GM21390 (cell line): Measurements from ENCODE around the gene CYB561A3.
"Not testable (repeated sequence)": the region's sequence is repeated elsewhere in the genome, so short reads cannot be mapped to it uniquely, and the experiment has no call there.

Experiments used
- ATAC-seq: cut with Tn5 transposase; IDR thresholded peaks from one replicate; pipeline ENCODE4 v1.9.1; 2021; ENCODE audit not compliant: unreplicated experiment

The CYB561A3 gene, protein sequence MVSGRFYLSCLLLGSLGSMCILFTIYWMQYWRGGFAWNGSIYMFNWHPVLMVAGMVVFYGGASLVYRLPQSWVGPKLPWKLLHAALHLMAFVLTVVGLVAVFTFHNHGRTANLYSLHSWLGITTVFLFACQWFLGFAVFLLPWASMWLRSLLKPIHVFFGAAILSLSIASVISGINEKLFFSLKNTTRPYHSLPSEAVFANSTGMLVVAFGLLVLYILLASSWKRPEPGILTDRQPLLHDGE

DNA sequence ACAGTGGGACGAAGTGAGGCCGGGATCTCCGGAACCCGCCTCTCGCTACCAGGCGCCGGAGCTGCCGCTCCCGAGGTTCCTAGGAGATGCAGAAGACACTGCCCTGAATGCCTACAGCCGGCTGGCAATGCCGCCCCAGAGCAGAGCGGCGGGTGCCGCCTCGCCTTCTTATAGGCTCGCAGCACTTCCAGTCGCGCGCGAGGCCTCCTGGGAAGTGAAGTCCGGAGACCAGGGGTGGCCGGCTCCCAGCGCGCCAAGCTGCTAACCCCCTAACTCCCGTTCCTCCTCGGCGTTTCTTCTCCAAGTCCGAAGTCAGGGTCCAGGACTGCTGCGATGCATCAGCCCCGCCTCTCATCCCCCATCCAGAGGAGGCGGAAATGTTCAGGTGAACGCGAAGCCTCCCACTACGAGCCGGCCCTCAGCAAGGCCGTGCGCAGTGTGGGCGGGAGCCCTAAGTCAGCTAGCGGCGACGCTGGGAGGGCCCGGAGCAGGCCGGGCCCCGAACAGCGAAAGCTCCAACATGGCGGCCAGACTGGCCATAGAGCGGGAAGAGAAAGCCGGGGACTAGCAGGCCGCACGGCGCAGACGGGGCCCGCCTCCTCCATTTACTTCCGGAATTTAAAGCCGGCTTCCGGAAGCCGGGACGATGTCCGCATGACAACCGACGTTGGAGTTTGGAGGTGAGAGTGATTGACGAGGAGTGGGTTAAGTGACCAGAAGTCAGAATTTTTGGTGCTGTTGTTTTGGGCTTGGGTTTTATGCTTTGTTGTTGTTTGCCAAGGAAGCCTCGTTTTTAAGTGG, at the start of gene CYB561A3, which contains the start of gene TMEM138:
Gene CYB561A3, minus strand, starts transcription at position 142 of the 801 bp plus-strand sequence. CDS start 5,169 bp downstream, outside the sequence.
Gene TMEM138, plus strand, starts transcription at position 634 of the 801 bp plus-strand sequence. CDS start 2,017 bp downstream, outside the sequence.
- peak; percentile 80 for ATAC-seq

DNA sequence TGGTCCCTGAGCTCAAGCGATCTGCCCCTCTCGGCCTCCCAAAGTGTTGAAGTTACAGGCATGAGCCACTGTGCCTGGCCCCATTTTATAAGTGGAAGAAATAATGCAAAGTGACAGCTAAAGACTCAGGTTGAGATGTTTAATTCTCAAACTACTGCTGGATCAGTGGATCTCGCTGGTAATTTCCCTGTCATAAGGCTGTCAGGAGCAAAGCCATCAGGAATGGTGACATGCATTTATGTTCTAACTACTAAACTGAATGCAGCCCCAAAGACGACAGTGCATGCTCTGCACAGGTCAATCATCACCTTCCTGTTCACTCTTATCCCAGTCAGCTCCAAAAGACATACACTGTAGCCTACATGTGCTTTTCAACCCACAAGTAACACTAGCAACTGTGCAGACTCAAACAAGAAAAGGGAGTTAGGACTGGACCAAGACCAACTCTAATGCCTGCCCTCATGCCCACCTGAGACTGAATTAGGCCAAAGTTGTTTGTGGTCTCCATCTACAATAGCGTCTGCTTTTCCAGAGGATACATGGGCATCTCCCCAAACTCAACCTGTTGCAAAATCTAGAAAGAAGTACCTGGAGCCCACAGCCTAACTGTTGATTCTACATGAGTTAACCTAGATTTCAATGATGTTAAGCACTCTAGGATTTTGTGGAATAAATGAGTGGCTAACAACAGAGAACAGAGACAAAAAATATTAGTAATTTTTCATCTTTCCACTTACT, 45.5 kb upstream of the CYB561A3 start:
- no peak for ATAC-seq

DNA sequence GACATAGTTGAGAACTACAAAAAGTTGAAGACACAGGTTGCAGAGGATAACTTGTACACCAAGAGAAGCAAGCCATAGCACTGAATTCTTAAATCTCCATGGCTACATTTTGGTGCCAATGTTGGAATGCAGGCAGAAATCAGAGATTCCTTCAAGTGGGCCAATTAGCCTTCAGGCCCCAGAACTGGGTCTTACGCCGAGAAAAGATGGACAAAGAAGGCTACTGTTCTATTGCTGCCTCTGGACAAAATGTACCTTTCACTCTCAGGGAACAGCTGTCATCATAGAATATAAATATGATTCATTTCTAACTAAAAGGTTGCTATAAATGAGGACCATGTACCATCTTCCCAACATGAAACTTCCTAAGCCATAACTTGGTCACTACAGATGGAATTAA, 44.4 kb upstream of the CYB561A3 start:
- ATAC-seq = no peak

DNA sequence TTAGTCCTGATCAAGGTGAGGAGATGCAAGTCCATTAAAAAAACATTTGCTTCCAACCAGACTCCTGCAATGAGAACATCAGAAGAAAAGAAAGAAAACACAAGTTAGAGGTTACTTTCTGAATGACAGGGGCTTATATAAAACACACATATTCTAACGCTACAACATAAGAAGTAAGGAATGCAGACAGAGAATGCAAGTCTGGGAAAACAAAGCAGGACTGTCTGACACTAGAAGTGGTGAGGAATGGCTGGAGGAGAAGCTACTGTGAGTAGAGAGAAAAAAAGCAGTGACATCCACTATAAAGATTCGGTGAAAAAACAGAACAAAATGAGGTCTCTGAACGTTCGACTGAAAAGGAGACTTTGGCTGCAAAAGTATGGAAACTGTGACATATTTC, 43.0 kb upstream of the CYB561A3 start:
- ATAC-seq = no peak

DNA sequence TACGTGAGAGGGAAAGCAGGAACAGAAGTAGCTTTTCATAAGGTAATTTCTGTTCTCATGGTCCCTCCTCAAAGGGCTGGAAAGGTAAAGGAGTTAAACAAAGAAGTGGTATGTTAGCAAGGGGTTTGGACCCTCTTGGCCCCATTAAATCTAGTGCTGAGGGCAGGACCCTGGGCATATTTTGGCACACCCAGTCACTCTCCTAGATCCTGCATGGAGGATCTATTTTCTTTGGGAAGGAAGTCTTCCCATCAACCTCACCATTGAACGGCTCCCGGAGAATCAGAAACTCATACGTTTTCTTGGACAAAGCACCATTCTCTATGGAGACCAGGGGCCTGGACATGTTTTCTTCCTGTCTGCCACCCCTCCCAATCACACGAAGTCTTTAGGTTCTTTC, 42.4 kb upstream of the CYB561A3 start:
- no peak for ATAC-seq

DNA sequence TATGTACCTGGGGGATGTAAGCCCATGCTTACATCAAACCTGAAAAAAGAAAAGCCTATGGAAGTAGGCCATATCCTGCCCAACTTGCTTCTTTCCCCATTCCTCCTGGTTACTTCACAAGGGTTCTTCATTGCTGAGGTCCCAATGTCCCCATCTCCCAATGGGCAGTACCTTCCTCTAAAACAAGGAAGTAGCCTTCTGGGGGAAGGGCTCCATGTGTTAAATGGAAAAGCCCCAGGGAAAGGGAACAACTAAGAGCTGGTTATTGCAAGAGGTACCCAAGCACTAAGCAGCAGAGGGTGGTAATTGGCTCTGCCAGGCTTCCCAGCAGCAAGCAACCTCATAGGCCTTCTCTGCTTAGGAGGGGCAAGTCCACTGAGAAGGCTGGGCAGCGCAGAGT, 42.0 kb upstream of the CYB561A3 start:
- no peak for ATAC-seq

DNA sequence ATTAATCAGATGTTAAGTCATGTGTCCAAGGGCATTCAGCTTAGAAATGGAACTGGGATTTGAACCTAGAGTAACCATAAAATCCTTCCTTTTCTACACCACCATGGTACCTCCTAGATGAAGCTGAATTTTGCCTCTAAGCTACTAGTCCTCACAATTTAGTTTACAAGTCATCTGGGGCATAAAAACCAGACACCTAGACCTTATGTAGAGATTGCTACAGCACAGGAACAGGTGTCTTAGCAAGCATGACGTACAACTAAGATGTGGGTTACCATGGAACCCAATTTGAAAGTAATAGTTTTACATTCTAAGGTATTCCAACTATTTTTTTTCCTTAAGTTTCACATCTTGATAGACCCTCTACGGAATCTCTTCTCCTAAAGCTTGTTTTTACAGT, 39.9 kb upstream of the CYB561A3 start:
- ATAC-seq = no peak

DNA sequence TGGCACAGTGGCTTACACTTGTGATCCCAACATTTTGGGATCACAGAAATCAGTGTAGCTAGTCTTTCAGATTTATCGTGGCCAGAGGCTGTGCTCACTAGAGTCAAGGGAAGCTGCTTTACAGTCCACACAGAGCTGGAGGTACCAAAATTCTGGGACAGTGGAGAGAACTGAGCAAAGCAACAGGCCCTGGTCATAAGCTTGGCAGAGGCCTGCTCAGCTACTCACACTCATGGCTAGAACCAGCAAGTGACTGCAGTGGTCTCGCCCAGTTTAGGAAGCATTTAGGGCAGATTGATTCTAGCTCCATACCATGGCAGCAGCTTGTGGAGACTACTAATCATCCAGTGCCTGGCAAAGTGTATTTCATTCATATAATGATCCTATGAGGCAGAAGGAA, 39.5 kb upstream of the CYB561A3 start:
- ATAC-seq = no peak

DNA sequence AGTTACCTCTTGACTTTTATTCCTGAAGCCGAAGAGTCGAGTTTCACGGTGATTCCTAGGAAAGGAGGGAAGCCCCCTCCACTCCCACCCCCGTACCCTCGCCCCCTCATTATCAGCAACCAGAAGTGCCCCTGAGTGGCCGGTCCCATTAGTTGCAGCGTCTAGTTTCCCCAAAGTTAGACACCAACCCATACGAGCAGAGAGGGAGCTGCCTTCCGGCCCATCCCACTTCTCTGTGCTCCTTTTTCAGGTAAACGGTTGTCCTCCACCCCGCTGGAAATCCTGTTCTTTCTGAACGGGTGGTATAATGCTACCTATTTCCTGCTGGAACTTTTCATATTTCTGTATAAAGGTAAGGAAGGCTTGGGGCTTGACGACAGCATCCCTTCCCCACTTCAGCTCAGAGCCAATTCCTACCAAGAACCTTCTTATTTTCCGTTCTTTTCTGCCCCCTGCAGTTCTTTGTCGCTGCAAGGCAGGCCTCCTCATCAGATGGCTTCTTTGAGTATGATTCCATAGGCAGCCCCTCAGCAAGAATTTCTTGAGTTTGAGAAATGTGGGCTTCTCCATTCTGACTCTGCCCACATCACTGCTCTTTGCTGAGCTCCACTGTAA, 31.4 kb upstream of the CYB561A3 start:
- no peak for ATAC-seq

DNA sequence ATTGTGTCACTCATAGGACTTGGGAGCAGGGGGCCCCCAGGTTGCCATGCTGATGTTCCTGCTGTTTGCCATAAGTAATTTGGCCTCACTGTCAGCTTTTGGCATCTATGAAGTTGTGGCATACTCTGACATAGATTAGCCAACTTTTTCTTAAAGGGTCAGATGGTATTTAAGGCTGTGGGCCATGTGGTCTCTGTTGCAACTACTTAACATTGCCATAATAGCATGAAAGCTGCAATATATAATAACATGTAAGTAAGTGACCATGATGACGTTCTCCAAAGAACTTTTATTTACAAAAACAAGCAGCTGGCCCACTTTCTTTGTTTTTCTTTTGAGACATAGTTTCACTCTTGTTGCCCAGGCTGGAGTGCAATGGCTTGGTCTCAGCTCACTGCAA, 28.5 kb upstream of the CYB561A3 start:
- ATAC-seq = no peak

DNA sequence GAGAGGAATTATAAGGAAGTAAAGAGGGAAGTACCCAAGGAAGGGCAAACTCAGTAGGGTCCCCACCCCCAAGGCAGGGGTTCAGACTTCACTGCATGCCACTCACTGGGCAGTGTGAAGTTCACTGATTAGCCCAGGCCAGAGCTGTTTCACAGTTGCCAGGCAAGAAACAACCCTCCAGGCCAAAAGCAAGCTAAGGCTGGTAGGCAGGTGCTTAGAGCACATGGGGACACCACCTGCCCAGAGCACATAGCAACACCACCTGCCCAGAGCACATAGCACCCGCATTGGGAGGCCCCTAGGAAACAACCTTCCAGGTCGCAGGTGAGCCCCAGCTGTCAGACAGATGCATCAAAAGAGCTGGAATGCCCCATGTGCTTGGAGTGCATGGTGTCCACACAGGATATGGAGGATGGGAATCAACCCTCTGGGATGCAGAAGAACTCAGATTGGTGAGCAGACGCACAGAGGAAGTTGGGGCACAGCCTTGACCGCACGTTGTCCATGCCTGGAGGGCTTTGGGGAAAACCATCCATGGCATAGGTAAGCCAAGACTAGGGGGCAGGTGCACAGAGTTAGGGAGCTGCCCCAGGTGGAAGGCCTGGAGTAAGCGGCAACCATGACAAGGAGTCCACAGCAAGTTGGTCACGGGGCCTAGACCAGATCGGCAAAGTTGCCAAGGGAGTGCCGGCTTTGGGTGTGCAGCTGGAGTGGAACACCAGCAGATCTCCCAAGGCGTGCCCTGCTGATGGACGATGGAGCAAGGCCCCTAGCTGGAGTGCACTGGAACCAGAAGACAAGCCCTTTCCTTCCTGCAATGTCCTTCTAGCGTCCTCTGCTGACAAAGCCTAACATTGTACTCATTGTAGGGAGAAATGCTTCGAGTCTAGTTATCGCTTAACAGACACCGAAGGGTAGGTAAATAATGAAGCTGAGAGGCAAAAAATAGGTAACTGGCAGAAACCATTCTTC, 22.9 kb upstream of the CYB561A3 start:
- no peak for ATAC-seq

DNA sequence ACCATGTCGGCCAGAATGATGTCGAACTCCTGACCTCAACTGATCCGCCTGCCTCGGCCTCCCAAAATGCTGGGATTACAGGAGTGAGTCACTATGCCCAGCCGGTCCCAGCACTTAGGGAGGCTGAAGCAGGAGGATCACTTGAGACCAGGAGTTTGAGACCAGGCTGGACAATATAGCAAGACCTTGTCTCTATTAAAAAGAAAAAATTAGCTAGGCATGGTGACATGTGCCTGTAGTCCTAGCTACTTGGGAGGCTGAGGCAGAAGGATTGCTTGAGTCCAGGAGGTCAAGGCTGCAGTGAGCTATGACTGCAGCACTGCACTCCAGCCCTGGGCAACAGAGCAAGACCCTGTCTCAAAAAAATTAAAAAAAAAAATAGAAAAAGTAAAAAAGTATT, 22.2 kb upstream of the CYB561A3 start:
- not testable (repeated sequence) for ATAC-seq

DNA sequence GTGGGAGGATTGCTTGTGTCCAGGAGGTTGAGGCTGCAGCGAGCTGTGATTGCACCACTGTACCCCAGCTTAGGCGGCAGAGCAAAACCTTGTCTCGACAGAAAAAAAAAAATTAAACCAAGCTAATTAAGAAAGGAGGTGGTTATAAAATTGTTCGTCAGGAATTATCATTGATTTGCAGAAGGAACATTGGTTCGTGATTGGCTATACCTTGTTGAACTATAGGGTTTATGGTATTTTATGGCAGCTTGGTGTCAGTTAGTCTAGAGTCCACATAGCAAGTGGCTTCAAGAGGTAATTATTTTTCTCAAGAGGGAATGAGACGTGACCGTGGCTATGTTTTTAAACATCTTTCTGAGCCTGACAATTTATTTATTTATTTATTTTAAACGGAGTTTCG, 19.2 kb upstream of the CYB561A3 start:
- ATAC-seq = no peak

DNA sequence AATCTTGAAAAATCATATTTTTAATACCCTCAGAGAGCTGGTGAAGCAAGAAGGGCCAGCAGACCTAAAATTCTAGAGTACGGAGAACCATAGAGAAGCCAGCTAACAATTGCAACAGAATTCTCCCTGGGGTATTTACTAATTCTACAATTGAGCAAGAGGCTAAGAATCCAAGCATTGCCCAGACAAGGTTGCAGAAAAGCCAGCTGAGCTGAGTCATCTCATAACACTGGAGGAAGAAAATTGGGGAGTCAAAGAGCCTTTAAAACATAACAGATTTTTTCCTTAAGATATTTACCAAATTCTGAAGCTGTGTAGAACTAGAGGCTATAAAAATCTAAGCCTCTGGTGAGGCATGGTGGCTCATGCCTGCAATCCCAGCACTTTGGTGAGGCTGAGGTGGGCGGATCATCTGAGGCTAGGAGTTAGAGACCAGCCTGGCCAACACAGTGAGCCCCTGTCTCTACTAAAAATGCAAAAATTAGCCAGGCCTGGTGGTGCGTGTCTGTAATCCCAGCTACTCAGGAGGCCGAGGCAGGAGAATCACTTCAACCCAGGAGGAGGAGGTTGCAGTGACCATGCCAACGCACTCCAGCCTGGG, 17.1 kb upstream of the CYB561A3 start:
- ATAC-seq = no peak

DNA sequence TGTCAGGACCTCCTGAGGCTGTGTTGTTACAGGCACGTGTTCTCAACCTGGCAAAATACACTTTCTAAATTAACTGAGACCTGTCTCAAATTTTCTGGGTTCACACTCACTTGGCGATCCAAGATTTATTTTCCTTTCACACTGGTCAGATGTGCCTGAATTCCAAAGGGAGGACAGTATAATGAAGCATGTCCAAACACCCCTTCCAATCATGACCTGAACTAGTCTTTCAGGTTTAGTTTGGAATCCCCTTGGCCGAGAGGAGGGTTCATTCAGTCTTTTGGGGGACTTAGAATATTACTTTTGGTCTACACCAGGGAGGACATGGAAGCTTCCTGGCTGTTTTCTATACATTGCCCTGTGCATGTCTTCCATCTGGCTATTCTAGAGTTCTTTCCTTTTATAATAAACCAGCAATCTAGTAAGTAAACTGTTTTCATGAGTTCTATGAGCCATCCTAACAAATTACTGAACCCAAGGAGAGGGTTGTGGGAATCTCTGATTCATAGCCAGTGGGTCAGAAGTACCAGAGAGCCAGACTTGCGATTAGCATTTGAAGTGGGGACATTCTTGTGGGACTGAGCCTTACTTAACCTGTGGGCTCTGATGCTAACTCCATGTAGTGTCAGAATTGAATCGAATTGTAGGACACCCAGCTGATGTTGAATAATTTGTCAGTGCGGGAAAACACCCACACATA, 15.9 kb upstream of the CYB561A3 start:
- ATAC-seq = no peak

DNA sequence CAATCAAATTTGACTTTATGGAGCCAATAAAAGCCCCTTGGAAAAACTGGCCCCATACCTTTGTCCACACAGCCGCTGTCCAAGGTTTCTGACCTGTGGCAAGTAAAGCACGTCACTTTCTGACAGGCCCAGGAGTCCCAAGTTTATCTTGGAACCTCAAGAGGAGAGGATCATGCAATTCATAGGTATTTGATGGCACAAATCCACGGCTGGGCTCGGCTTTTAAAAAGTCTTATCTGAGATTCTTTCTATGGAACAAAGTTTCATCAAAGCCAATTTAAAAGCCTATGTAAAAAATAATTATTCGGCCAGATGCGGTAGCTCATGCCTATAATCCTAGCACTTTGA, 14.1 kb upstream of the CYB561A3 start:
- ATAC-seq = no peak

DNA sequence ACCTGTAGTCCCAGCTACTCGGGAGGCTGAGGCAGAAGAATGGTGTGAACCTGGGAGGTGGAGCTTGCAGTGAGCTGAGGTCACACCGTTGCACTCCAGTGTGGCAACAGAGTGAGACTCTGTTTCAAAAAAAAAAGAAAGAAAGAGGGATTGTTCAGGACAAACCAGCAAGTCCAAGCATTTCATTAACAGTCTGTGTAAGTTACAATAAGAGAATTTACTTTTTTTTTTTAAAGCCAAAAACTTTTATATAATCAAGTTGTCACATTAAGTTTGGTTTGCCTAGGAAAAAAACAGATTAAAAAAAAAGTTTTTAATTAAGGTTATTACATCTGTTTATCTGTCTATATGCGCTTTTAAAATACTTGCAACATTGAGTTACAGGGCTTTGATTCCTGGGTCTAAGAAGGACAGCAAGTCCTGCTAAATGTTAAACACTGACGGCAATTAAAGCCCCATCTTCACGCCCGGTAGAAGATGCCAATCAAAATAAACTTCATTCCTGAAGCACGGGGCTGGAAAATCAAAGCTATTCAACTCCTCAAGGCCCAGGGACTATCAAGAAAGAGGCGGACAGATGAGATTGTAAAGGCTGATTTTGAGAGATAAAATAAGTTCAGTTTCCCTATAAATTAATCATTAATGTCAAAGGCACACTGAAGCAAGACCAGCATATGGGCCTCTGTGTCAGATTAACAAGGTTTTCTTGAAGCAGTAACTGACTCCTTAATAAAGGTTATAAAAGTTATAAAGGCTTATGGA, 11.2 kb upstream of the CYB561A3 start:
- ATAC-seq = no peak

DNA sequence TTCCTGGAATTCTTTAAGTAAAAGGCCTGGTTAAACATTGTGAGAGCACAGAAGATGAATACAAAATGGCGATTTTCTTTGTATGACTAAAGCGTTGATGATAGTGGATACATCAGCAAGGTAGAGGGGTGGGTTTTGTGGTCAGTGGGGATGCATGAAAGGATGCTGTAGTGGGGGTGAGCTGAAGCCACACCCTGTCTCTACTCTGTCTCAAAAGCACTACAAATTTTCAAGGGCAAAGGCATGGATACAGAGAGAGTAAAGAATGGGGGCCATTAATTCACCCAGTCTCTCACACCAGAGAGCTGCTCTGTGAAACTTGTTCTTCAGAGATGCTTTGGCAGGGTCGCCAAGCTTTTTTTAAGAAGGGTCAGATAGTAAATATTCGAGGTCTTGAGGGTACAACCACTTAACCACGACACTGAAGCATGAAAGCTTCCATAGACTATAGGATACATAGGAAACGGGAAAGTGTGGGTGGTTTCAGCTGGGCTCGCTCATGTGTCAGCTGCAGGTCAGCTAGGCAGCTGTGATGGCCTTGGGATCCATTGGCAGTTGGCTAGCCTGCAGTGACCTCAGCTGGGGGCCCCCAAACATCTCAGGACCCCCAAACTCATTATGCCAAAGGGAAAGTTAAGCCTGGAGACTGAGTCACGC, 8.8 kb upstream of the CYB561A3 start:
- no peak for ATAC-seq
